HG03520 (cell line): ENCODE measurements around the gene DHX38.
A peak's percentile ranks its signal among the peaks of the same experiment; 100 is the strongest.

Experiments
- ATAC-seq: cut with Tn5 transposase; IDR thresholded peaks from one replicate; pipeline ENCODE4 v1.9.1; 2021; ENCODE audit warnings: mild to moderate bottlenecking, moderate library complexity; ENCODE audit not compliant: unreplicated experiment

The DHX38 gene

GRCh38 chr16:72120026-72120425 lies 26.4 kb downstream of the DHX38 start:
- ATAC-seq, result no peak

- ATAC-seq, result no peak
Observed at GRCh38 chr16:72122308-72122707, 28.7 kb downstream of the DHX38 start.

- ATAC-seq, result no peak
Observed at GRCh38 chr16:72122916-72123315, 29.3 kb downstream of the DHX38 start.

- no peak for ATAC-seq
Observed at GRCh38 chr16:72123426-72123825, 29.8 kb downstream of the DHX38 start.

- ATAC-seq, result no peak
Observed at GRCh38 chr16:72124148-72124547, 30.5 kb downstream of the DHX38 start.

- no peak for ATAC-seq
Observed at GRCh38 chr16:72124761-72125634, 31.4 kb downstream of the DHX38 start.

- ATAC-seq, result peak; percentile 47
Observed at GRCh38 chr16:72125635-72126428, 32.2 kb downstream of the DHX38 start.

- ATAC-seq, result no peak
Observed at GRCh38 chr16:72126429-72126765, 32.8 kb downstream of the DHX38 start.

- no peak for ATAC-seq
Observed at GRCh38 chr16:72128701-72129100, 35.1 kb downstream of the DHX38 start.

- no peak for ATAC-seq
Observed at GRCh38 chr16:72129976-72130656, 36.5 kb downstream of the DHX38 start.

- ATAC-seq, result no peak
Observed at GRCh38 chr16:72131036-72131435, 37.4 kb downstream of the DHX38 start.

GRCh38 chr16:72132726-72133125 lies 39.1 kb downstream of the DHX38 start:
- no peak for ATAC-seq

GRCh38 chr16:72134507-72134906 lies 40.9 kb downstream of the DHX38 start:
- no peak for ATAC-seq

GRCh38 chr16:72137380-72138063 lies 43.9 kb downstream of the DHX38 start:
- no peak for ATAC-seq

- ATAC-seq, result no peak
Observed at GRCh38 chr16:72138064-72138572, 44.5 kb downstream of the DHX38 start.

- ATAC-seq, result no peak
Observed at GRCh38 chr16:72139908-72140307, 46.3 kb downstream of the DHX38 start.

- no peak for ATAC-seq
Observed at GRCh38 chr16:72142476-72142875, 48.8 kb downstream of the DHX38 start.

- no peak for ATAC-seq
Observed at GRCh38 chr16:72149676-72150464, 56.2 kb downstream of the DHX38 start.

- ATAC-seq, result no peak
Observed at GRCh38 chr16:72159386-72159785, 65.7 kb downstream of the DHX38 start.

- no peak for ATAC-seq
Observed at GRCh38 chr16:72159801-72160200, 66.2 kb downstream of the DHX38 start.
